ENCODE measurements around the gene UBAC2.

The UBAC2 gene, protein sequence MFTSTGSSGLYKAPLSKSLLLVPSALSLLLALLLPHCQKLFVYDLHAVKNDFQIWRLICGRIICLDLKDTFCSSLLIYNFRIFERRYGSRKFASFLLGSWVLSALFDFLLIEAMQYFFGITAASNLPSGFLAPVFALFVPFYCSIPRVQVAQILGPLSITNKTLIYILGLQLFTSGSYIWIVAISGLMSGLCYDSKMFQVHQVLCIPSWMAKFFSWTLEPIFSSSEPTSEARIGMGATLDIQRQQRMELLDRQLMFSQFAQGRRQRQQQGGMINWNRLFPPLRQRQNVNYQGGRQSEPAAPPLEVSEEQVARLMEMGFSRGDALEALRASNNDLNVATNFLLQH

DNA sequence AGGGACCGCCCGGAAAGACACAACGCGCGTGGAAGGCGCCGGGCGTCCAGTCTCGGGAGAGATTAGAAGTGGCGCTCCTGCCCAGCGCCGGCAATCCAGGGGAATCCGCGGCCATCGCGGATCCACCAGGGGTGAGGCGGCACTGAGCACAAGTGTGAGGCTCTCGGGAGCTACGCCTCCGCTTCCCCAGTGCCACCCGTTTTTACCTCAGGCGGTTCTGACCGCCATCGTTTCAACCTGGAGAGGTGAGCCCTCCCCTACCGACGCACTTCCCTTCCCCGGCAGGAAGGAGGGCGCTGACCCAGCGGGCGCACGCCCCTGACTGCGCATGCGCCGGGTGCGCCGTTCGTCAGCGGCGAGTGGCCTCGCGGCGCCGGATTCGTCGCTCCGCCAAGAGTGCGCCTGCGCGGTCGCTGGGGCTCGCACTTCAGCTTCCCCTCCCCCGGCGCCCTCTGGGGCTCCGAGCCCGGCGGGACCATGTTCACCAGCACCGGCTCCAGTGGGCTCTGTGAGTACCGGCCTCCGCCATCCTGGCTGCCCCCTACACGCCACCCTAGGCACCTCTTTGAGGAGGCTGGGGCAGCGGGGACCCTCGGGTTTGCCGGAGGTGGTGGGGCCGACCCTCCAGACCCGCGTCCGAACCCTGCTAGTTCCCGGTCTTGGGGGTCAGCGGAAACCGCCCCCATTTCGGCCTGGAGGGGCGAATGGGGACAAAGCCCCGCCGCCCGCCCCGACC, at the start of gene UBAC2:
Gene UBAC2 (plus strand): TSS at position 423 of the 736 bp plus-strand sequence. CDS start 55 bp downstream, at position 478.
- DNase-seq (ENCODE audit: low spot score) = peak; percentile 96

DNA sequence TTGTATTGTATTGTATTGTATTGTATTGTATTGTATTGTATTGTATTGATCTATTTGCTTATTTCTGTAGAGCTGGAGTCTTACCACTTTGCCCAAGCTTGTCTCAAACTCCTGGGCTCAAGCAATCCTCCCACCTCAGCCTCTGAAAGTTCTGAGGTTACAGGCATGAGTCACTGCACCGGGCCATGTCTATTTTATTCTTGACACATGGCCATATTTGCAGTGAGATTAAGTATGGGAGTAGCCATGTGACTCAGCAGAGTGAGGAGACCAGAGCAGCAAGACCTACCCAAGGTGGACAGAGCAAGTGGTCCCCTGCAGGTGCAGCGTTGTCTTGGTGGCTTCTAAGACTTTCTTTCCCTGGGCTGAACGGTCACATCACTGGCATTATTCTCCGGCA, 49.1 kb upstream of the UBAC2 start:
- DNase-seq (ENCODE audit: low spot score) = no peak

DNA sequence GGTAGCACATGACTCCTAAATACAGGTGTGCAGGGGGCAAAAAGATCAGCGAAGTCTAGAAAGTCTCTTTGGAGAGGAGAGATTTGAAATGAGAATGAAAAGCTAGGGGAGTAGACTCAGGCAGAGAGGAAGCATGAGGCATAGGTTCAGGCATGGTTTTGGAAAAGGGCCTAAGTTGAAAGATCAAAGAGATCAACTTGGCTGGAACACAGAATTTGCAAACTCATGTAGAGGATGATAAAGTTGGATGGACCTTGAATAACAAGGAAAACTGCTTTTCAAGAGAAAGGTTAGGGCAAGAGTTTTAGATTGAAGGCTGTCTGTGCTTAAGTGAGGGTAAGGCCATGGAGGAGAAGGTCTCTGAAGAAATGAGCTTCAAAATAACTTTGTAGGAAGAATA, 47.4 kb upstream of the UBAC2 start:
- DNase-seq (ENCODE audit: low spot score) = no peak

DNA sequence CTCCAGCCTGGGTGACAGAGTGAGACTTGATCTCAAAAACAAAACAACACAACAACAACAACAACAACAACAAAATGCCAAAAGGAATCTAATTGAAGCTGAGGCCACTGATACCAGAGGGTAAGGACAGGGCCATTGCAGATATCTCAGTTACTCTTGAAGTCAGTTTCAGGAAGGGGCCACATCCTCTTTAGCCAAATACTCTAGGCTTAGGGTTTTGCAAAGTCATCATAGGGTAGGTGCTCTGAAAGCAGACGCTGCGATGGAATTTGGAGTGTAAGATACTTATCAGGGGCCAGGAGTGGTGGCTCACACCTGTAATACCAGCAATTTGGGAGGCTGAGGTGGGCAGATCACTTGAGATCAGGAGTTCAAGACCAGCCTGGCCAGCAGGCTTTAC, 46.6 kb upstream of the UBAC2 start:
- DNase-seq (ENCODE audit: low spot score) = no peak

DNA sequence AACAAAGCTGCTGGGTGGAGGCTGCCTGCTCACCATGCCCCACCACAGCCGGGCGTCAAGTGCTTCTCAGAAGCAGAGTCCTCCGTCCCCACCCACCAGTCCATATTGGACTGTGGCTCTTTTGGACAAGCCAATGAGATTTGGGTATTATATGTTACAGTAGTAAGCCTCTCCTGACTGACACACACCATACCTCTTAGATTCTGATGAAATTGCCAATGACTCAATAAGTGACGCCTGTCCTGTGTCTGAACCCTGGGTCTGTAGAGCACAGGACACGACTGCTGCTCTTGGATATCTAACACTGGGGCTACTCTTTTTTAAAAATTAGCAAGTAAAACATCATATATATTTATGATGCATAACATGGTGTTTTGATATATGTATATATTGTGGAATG, 44.8 kb upstream of the UBAC2 start:
- DNase-seq (ENCODE audit: low spot score) = no peak

DNA sequence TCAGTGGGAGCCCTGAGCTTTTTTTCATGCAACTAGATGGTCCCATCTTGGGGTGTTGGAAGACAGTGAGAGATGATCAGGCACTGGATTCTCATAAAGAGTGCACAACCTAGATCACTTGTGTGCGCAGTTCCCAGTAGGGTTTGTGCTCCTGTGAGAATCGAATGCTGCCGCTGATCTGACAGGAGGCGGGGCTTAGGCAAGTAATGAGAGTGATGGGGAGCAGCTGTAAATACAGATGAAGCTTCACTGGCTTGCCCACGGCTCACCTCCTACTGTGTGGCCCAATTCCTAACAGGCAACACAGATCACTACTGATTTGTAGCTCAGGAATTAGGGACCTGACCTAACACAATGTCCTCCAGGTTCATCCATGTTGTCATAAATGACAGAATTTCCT, 43.6 kb upstream of the UBAC2 start:
- no peak for DNase-seq (ENCODE audit: low spot score)

DNA sequence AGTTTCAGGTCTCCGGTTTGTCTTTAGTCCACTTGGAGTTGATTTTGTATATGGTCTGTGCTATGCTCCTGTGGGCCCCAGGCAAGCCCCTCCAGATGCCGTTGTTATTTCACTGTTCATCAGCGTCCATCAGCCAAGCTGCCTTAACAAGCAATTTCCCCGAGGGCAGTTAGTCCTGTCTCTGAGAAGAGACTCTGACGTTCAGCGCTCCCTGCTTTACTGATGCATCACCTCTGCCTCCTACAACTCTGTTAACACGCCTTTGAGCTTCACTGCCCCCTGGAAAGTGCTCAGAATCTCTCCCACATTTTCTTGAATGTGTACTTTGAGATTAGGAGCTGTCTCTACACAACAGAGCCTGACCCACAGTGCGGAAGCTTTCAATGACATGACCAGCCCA, 41.8 kb upstream of the UBAC2 start:
- no peak for DNase-seq (ENCODE audit: low spot score)

DNA sequence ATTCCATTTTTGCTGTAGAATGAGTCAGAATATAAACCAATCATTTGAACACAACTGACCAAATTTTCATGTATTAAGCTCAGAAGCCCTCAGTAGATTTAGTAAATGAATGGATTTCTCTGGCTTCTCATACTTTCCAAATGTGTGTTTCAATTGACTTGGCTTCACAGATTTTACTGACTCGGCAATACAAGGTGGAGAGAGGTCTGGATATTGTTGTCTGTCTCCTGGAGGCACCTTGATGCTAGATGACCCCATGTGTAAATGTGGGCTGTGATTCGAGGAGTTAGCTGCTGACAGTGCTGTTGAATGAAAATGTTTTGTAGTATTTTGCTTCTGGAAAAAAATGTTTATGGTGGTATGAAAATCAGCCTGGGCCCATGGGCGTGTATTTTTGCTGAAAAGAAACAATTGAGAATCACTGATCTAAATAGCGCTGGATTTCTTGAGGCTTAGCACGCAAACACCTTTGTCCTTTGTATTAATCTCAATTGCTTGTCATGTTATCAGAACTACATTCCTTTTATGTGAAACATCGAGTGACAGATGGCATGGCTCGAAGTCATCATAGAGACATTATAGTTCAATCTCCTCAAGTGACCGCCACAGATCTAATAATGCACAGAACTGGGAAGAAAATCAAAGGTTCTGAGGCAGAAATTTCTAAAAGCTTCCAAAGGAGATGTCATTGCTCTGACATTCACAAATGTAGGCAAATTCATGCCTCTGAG, 41.2 kb upstream of the UBAC2 start:
- no peak for DNase-seq (ENCODE audit: low spot score)

DNA sequence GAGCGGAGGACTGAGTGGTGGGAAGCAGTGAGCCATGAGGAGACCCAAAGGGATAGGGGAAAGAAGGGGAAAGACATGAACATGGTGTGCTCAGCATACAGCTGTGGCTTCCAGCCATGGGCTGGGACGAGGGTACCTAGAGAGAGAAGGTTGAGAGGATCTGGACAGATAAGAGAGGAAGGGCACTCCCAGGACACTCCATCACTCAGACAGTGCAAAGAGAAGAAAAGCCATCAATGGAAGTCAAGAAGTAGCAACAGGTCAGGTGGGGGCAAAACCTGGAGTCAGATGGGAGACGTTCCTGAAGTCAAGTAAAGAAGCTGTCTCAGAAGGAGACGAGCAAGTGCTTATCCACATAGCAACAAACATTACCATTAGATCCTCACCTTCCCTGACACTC, 40.2 kb upstream of the UBAC2 start:
- no peak for DNase-seq (ENCODE audit: low spot score)

DNA sequence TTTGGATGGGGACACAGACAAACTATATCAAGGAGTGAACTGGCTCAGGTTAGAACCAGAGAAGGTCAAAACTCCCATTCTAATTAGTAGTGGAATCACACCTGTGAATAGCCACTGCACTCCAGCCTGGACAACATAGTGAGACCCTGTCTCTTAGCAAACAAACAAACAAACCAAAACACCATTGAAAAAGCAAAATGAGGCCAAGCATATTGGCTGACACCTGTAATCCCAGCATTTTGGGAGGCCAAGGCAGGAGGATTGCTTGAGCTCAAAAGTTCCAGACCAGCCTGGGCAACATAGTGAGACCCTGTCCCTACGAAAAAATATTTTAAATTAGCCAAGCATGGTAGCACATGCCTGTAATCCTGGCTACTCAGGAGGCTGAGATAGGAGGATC, 39.1 kb upstream of the UBAC2 start:
- DNase-seq (ENCODE audit: low spot score) = no peak

DNA sequence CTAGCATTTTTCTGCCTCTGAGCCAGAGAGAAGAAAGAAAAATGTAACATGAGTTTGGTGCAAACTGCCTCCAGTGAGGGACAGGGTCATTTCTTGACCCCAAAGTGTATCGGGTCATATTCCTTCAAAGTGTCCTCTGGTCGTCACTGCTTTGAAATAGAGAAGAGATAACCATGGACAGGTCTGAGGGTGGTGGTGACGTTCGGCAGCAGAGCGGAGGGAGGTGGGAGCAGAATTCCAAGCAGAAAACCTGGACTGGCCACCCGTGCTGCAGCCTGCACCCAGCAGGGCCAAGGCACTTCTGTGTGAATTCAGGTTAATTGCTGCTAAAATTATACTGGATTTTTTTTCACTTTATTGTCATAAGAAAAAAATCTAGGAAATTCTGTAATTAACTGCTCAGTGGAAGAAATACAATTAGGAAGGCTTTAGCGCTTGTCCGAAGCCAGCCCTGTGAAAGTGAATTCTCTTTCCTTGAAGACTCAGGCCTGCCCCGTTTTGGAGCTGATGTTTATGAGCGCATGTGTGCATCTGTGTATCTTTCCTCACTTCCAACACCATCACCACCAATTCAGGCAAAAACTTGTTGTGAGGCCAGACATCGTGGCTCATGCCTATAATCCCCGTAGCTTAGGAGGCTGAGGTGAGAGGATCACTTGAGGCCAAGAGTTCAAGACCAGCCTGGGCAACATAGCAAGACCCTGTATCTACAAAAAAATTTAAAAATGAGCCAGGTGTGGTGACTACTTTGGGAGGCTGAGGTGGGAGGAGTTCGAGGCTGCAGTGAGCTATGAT, 37.9 kb upstream of the UBAC2 start:
- DNase-seq (ENCODE audit: low spot score) = no peak

DNA sequence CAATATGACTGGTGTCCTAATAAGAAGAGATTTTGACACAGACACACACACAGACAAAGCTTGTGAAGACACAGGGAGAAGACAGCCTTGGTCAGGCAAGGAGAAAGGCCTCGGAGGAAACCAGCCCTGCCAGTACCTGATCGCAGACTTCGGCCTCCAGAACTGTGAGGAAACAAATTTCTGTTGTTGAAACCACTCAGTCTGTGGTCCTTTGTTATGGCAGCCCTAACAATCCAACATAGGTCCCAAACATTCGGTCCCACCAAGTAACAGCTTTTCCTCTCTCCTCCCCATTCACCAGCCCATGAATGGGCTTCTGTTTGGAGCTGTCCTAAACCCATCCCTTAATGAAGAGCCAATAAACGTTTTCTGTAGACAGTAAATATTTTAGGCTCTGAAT, 36.4 kb upstream of the UBAC2 start:
- peak; percentile 37 for DNase-seq (ENCODE audit: low spot score)

DNA sequence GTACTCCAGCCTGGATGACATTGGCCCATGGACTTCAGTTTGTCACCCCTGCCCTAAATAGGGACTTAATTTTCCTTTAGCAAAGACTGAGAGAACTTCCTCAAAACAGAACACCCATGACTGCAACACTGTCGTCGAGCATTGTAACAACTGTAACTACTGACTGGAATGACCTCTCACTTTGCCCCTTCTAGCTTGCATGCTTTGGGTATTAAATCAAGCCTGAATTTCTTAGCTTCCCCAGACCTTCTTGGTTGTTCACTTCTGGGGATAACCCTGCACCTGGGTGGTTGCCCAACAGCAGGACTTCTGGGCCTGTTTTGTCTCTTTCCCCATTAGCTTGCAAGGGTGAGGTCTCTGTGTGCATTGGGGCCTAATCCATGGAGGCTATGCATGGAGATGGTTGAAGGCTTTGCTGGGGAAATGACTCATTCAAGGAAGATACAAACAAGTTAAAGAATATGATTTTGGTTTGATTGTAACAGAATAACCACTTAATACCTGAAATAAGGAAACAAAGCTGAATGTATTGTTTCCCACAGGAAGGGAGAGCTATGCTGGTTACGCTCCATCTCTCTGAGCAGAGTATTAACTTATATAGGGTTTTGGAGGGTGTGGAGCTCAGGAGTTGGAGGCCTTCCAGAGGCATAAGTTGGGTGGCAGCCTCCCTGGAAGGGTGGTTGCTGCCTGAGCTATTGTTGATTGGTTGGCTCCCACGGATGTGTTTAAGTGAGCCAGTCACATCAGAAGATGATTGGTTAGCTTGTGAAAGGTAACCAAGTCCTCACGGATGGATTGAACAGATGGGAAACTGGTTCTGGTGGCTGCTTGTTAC, 34.7 kb upstream of the UBAC2 start:
- no peak for DNase-seq (ENCODE audit: low spot score)

DNA sequence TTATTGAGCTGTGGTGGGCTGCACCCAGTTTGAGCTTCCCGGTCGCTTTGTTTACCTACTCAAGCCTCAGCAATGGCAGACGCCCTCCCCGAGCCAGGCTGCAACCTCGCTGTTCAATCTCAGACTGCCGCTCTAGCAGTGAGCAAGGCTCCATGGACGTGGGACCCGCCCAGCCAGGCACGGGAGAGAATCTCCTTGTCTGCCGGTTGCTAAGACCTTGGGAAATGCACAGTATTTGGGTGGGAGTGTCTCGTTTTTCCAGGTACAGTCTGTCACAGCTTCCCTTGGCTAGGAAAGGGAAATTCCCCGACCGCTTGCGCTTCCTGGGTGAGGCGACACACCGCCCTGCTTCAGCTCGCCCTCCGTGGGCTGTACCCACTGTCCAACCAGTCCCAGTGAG, 27.7 kb upstream of the UBAC2 start:
- no peak for DNase-seq (ENCODE audit: low spot score)

DNA sequence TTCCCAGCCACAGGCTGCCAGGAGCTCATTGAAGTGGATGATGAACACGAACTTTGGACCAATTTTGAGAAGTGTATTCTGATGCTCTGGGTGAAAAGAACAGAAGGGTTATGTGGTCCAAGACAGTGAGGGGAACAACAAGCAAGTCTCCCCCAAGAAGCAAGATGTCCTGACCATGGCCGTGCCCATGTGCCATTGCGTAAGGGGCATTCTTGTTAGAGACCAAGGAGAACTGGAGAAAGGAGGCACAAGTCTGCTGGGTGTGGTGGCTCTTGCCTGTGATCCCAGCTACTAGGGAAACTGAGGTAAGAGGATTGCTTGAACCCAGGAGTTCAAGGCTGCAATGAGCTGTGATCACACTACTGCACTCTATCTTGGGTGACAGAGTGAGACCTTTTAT, 27.0 kb upstream of the UBAC2 start:
- no peak for DNase-seq (ENCODE audit: low spot score)

DNA sequence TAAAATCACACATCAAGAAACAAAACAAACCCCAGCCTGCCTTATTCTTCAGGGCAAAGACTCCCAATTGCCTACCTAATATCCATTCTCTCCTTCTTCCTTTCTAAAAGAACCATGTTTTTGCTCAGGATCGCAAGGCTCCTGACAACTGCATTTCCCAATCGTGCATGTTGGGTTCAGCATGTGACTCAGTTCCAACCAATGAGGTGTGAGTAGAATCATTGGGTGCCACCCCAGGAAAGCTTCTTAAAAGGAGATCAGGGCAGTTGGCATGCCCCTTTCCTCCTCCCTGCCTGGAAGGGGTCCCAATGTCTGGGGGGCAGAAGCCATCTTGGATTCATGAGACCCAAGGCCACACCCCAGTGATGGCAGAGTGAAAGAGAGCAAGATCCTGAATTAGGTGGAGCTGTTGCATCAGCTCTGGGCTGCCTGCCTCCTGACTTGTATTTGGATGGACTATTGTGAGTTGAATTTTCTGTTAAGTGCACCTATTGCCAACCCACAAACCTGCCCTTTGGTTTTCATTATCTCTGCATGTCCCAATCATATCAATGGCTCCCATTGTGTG, 26.0 kb upstream of the UBAC2 start:
- no peak for DNase-seq (ENCODE audit: low spot score)

DNA sequence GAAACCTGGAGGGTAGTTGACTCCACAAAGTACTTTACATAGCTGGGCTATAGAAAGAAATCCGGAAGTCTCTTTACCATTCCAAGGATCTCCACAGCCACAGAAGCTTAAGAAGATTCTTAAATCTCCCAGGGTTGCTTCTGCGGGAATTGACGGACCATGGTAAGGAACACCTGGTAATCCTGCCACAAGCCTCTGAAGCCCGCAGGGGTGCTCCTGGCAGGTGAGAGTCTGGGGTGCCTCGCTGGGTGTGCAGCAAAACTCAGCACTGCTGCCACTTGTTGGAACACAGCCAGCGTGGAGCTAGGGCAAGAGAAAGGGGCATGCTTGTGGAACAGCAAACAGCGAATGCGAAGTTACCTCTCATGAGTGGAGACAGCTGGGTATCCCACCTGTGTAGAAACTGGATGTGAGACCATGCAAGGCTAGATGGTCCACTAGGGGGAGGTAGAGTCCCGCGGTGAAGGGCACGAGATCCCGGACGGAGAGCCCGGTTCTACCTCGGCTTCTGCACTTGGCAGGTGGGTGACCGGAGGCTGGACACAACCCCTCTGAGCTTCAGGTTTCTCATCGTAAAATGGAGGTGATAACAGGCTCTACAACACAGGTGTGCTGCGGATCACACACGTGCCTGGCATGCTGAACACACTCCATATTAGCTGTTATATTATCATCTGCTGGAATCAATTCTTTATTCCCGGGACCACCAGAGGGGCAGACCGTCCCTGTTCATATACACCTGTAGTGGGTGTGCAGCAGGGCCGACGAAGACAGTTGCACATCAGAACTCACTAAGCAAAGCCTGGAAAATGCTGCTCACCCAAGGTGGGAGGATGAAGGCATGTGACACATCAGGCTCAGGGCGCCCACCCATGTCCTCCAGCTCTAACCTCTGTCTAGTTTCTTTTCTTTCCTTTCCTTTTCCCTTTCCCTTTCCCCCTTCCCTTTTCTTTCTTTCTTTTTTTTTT, 24.1 kb upstream of the UBAC2 start:
- DNase-seq (ENCODE audit: low spot score) = peak; percentile 48

DNA sequence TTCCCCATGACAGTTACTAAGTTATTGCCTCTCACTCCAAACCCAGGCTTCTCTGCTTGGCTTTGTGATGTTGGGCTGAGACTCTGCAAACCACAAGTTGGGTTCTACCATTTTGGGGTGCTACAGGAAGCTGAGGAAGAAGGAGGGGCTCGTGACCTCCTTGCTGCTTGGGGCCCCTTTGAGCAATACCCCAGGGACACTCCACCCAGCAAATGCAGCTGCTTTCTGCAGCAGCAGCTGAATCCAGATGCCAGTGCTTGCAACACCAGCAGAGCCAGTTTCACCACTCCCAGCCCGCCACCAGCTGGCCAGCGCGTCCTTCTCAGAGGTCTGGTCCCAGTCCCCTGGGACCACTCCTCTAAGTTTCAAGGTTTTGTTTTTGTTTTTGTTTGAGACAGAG, 22.0 kb upstream of the UBAC2 start:
- no peak for DNase-seq (ENCODE audit: low spot score)

DNA sequence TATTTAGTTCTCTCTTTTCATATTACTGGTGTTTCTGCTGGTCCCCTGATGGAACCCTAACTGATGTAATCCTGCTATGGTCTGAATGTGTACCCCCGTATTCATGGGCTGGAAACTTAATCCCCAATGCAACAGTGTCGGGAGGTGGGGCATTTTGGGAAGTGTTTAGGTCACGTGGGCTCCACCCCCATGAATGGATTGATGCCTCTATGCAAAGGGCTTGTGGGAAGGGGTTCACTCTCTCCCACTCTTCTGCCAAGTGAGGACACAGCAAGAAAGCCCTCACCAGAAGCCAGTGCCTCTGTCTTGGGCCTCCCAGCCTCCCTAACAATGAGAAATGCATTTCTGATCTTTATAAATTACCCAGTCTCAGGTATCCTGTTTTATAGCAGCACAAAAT, 21.2 kb upstream of the UBAC2 start:
- no peak for DNase-seq (ENCODE audit: low spot score)

DNA sequence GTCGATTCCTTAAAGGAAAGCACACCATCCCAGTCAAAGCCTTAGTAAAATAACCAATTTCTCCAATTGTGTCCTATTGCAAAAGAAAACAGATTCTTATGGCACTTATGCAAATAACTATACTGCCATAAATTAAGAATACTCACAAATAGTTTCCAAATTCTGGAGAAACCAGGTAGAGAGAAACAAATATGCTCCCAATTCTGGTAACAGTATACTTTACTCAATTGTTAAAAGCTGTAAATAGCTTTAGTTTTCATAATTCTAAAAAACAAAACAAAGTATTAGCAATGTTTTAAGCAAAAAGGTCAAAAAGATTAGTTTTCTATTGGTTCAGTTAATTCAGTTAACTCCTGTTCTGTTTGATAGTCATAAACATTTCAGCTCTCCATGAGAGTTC, 18.2 kb upstream of the UBAC2 start:
- no peak for DNase-seq (ENCODE audit: low spot score)

Measured in pons (tissue), 1 donor.